ENCODE data around the gene AIF1L.
"Not testable (repeated sequence)": the region's sequence is repeated elsewhere in the genome, so short reads cannot be mapped to it uniquely, and the experiment has no call there.

The AIF1L gene

DNA sequence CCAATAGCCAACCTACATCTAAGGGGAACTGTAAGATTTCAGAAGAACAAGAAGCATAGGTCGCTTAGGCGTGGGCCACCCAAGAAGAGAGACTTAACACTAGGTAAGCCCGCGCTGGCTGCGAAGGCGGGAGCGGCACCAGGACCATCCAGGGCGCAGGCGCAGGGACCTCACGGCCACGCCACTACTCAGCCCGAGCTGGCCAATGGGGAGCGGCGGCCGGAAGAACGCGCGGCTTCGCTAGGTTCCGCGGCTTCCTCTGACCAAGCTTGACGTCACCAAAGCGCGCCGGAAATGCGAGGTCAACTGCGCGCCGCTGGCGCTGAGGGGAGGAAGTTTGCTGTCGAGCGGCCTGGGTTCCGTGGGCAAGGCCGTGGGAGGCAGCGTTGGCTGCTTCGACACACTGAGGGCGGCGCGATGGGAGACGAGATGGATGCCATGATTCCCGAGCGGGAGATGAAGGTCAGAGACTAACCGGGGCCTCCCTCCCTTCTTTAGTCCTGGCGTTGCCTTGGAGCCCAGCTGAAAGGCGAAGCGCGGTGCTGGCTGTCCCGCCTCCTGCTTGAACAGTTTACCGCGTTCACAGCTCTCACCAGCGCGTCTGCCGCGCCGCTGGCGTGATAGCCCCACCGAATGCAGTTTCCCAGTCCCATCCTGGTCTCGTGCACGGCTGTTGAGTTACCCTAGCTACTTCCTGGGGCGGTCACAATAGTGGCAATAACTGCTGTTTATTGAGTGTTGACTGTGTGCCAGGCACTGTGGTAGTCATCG lies 29.1 kb downstream of the AIF1L start, which contains the start of gene NUP214:
NUP214 (plus strand) TSS at position 299 of the 771 bp plus-strand sequence; CDS start at position 418, 119 bp downstream.
- peak; percentile 98 for DNase-seq

- DNase-seq: no peak
Observed at GRCh38 chr9:131126059-131126426, 29.7 kb downstream of the AIF1L start.

- no peak for DNase-seq
Observed at GRCh38 chr9:131129183-131129582, 32.9 kb downstream of the AIF1L start.

GRCh38 chr9:131138676-131139075 lies 42.3 kb downstream of the AIF1L start:
- no peak for DNase-seq

DNA sequence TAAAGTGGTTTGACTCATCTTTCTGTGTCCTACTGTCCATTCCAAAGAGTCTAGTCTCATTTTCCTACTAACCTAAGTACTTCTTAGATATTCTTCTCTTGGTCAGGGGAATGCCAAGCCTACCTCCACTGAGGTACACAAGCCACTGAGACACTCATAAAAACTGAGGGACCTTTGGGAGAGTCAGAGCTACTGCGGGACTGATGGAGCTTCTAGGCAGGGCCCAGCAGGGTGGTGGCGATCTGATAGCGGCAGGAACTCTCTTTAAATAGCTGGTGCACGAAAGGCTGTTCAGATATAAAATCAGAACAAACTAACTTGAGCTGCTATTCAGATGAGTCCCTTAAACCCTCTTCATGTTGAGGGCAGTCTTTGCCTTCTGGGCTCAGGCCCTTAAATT lies 43.8 kb downstream of the AIF1L start:
- DNase-seq: no peak

GRCh38 chr9:131140550-131140949 lies 44.2 kb downstream of the AIF1L start:
- no peak for DNase-seq

DNA sequence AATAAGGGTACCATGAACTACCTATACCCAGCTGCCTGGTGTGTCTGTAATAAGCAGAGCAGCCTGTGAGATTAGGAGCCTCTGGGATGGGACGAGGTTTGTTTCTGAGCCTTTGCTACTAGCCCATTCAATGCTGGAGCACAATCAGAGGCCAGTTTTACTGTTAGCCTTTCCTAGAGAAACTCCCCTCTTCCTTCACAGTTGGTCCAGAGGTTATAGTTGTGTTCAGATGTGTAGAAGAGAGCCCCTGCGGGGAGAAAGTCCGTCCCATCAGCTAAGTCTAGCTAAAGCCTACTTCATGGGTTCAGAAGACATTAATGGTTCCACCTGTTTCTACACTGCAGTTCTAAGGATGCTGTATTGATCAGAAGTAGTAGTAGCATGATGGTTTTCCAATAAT lies 45.8 kb downstream of the AIF1L start:
- no peak for DNase-seq

- DNase-seq: no peak
Observed at GRCh38 chr9:131144201-131144600, 47.9 kb downstream of the AIF1L start.

DNA sequence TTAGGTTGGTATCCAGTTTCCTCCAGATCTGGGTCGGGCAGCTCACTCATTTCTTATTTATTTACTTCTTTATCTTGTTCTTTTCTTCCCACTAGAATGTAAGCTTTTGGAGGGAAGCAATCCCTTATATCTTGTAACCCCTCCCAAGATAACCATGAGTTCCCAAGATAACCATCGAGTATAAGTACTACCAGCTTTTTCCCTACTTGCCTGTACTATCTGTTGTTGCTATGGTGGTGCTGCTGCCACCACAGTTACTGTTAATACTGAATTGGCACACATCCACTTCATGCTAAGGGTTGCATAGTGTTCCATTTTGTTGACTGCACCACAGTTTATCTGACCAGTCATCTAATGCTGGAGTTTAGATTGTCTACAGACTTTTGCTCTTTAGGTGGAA lies 48.9 kb downstream of the AIF1L start:
- DNase-seq: no peak

DNA sequence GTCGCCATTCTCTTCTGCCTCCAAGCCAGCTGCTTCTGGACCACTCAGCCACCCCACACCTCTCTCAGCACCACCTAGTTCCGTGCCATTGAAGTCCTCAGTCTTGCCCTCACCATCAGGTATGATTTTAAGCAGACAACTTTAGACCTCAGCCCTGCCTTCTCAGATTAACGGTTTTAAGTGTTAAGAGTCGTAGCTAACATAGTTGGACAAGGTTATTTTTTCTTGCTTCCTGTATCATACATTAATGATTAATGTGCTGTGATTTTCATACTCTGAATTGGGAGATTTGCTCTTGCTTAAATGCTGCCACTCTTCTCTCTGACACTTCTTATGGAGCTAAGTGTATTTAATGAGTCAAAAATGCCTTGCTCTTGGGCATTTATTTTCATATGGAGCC lies 49.9 kb downstream of the AIF1L start:
- DNase-seq: no peak

- no peak for DNase-seq
Observed at GRCh38 chr9:131148276-131148675, 51.9 kb downstream of the AIF1L start.

GRCh38 chr9:131148966-131149687 lies 52.8 kb downstream of the AIF1L start:
- no peak for DNase-seq

DNA sequence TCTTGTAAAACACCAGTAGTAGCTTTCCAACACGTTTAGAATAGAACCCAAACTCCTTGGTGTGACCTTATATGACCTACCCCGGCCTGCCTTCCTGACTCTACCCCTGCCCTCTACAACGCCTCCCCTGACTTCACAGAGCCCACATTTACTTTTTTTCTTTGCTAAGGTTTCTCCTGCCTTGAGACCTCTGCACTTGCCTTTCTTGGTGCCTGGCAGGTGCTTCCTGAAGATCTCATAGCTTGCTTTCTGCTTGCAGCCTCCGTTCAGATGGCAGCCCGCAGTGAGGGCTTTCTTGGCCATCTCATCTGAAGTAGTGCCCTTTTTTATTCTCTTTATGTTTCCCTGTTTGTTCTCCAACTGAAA lies 53.3 kb downstream of the AIF1L start:
- no peak for DNase-seq

- DNase-seq: no peak
Observed at GRCh38 chr9:131153595-131153994, 57.3 kb downstream of the AIF1L start.

DNA sequence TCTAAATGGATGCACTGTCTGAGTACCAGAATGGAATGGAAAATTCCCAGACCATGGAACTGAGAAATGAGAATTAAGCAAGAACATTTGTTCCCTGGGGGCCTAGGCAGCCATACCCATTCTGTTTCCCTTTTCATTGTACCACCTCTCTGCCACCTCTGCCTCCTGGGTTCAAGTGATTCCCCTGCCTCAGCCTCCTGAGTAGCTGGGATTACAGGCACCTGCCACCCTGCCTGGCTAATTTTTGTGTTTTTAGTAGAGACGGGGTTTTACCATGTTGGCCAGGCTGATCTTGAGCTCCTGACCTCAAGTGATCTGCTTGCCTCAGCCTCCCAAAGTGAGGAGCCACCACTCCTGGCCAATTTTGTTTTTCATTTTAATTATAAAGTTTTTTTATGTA lies 62.3 kb downstream of the AIF1L start:
- not testable (repeated sequence) for DNase-seq

GRCh38 chr9:131160416-131161112 lies 64.2 kb downstream of the AIF1L start:
- DNase-seq: no peak

GRCh38 chr9:131161585-131161984 lies 65.3 kb downstream of the AIF1L start:
- no peak for DNase-seq

- no peak for DNase-seq
Observed at GRCh38 chr9:131162886-131163285, 66.6 kb downstream of the AIF1L start.

DNA sequence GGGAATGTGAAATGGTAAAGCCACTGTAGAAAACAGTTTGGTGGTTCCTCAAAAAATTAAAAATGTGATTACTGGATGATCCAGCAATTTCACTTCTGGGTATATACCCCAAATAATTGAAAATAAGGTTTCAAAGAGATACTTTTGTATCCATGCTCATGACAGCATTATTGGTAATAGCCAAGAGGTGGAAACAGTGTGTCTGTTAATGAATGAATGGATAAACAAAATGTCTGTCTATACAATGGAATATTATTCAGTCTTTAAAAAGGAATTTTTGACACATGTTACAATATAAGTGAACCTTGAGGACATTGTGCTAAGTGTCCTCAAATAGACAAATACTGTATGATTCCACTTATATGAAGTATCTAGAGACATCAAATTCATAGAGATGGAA lies 69.2 kb downstream of the AIF1L start:
- DNase-seq: no peak

- no peak for DNase-seq
Observed at GRCh38 chr9:131167146-131167692, 70.9 kb downstream of the AIF1L start.

GRCh38 chr9:131167936-131168335 lies 71.6 kb downstream of the AIF1L start:
- DNase-seq: no peak

GRCh38 chr9:131169563-131170240 lies 73.4 kb downstream of the AIF1L start:
- DNase-seq: no peak
